Measurements from ENCODE around the gene FOXP2.
"Not testable (repeated sequence)": the region's sequence is repeated elsewhere in the genome, so short reads cannot be mapped to it uniquely, and the experiment has no call there.

The FOXP2 gene

GRCh38 chr7:114414156-114415063, at the start of gene FOXP2:
FOXP2 (plus strand) TSS chr7:114414815; CDS start chr7:114426512, 11,697 bp downstream.
- DNase-seq: no peak

- no peak for DNase-seq
These were observed 48.8 kb upstream of the FOXP2 start for GRCh38 chr7:114365791-114366190.

- no peak for DNase-seq
These were observed 46.1 kb upstream of the FOXP2 start for GRCh38 chr7:114368492-114368891.

GRCh38 chr7:114369294-114369693, 45.3 kb upstream of the FOXP2 start:
- no peak for DNase-seq

- no peak for DNase-seq
These were observed 42.0 kb upstream of the FOXP2 start for GRCh38 chr7:114372619-114373018.

GRCh38 chr7:114375907-114376306, 38.7 kb upstream of the FOXP2 start:
- DNase-seq: no peak

- DNase-seq: not testable (repeated sequence)
These were observed 30.7 kb upstream of the FOXP2 start for GRCh38 chr7:114383946-114384345.

GRCh38 chr7:114384346-114384745, 30.3 kb upstream of the FOXP2 start:
- not testable (repeated sequence) for DNase-seq

- DNase-seq: no peak
These were observed 26.6 kb upstream of the FOXP2 start for GRCh38 chr7:114388021-114388420.

- no peak for DNase-seq
These were observed 21.9 kb upstream of the FOXP2 start for GRCh38 chr7:114392686-114393085.

- no peak for DNase-seq
These were observed 11.6 kb upstream of the FOXP2 start for GRCh38 chr7:114402876-114403635.

GRCh38 chr7:114405427-114405826, 9.2 kb upstream of the FOXP2 start:
- DNase-seq: no peak

GRCh38 chr7:114409750-114410149, 4.9 kb upstream of the FOXP2 start:
- no peak for DNase-seq

- DNase-seq: no peak
These were observed 2.1 kb upstream of the FOXP2 start for GRCh38 chr7:114412548-114412947.

GRCh38 chr7:114413761-114414155, 857 bp upstream of the FOXP2 start:
- no peak for DNase-seq

- no peak for DNase-seq
These were observed 712 bp downstream of the FOXP2 start for GRCh38 chr7:114415064-114415989.

- no peak for DNase-seq
These were observed 1.7 kb downstream of the FOXP2 start for GRCh38 chr7:114416129-114416990.

GRCh38 chr7:114417290-114417689, 2.7 kb downstream of the FOXP2 start:
- no peak for DNase-seq

- DNase-seq: no peak
These were observed 3.5 kb downstream of the FOXP2 start for GRCh38 chr7:114418117-114418516.

- no peak for DNase-seq
These were observed 5.0 kb downstream of the FOXP2 start for GRCh38 chr7:114419441-114420272.

Measured in midbrain (tissue), 1 donor.